SU-DHL-6 (cell line): Measurements from ENCODE around the gene HELLS.

Experiments used
- H2AFZ ChIP-seq: fragments of 200-600 bp; sonication (generic); 2 replicates; pipeline ENCODE4 v1.6.1; 2014; ENCODE audit warnings: low read depth, mild to moderate bottlenecking, moderate library complexity, mixed read lengths, antibody characterized with exemption, low read length; ENCODE audit not compliant: severe bottlenecking
- H3F3A ChIP-seq: fragments of 200-600 bp; shearing (Covaris generic); 2 replicates; pipeline ENCODE4 v1.6.0; 2016; ENCODE audit warnings: antibody characterized with exemption, mild to moderate bottlenecking; ENCODE audit not compliant: insufficient read depth
- H3K27ac ChIP-seq: fragments of 200-600 bp; sonication (generic); 2 replicates; pipeline ENCODE4 v1.5.1; 2016; ENCODE audit warnings: low read depth, mild to moderate bottlenecking, low read length, moderate library complexity, mixed read lengths
- H3K27me3 ChIP-seq: fragments of 200-600 bp; sonication (generic), shearing (Covaris generic); 2 replicates; pipeline ENCODE4 v1.6.0; 2014; ENCODE audit warnings: mild to moderate bottlenecking, low read length
- H3K36me3 ChIP-seq: fragments of 200-600 bp; sonication (generic); 2 replicates; pipeline ENCODE4 v1.6.1; 2014; ENCODE audit warnings: mild to moderate bottlenecking, low read length, mixed read lengths
- H3K4me2 ChIP-seq: fragments of 300-600, 200-600 bp; shearing (Covaris generic), sonication (generic); 2 replicates; pipeline ENCODE4 v1.6.0; 2014; ENCODE audit warnings: low read length, low read depth, mild to moderate bottlenecking; ENCODE audit not compliant: poor library complexity, severe bottlenecking
- H3K4me3 ChIP-seq: fragments of 200-600 bp; sonication (generic); 2 replicates; pipeline ENCODE4 v1.5.1; 2014; ENCODE audit warnings: antibody characterized with exemption, low read length, mild to moderate bottlenecking, mixed read lengths; ENCODE audit not compliant: insufficient read depth, poor library complexity, severe bottlenecking
- H3K79me2 ChIP-seq: fragments of 200-600 bp; sonication (generic); 2 replicates; pipeline ENCODE4 v1.6.1; 2014; ENCODE audit warnings: mild to moderate bottlenecking, low read length, moderate library complexity; ENCODE audit not compliant: insufficient read depth
- H3K9ac ChIP-seq: fragments of 200-600 bp; sonication (generic); 2 replicates; pipeline ENCODE4 v1.7.0; 2014; ENCODE audit warnings: mild to moderate bottlenecking, low read length
- H3K9me2 ChIP-seq: fragments of 200-600 bp; sonication (generic); replicated peaks from 2 replicates; pipeline ENCODE4 v1.6.1; 2014; ENCODE audit warnings: low read length; ENCODE audit not compliant: insufficient read depth
- H3K9me3 ChIP-seq: fragments of 200-600 bp; sonication (generic); 2 replicates; pipeline ENCODE4 v1.6.1; 2014; ENCODE audit warnings: low read length, mixed read lengths; ENCODE audit not compliant: insufficient read depth
- H4K20me1 ChIP-seq: fragments of 200-600 bp; sonication (generic); 2 replicates; pipeline ENCODE4 v1.6.1; 2014; ENCODE audit warnings: low read depth, mild to moderate bottlenecking, antibody characterized with exemption, low read length, moderate library complexity, mixed read lengths
- EZH2phosphoT487 ChIP-seq: fragments of 200-600 bp; sonication (generic), shearing (Covaris generic); conservative IDR thresholded peaks from 2 replicates; pipeline ENCODE4 v1.6.1; 2018; ENCODE audit warnings: mild to moderate bottlenecking, antibody characterized with exemption, low read length, moderate library complexity, mixed read lengths
- TF ChIP-seq, protein P1 (sequence below): fragments of 200-600 bp; sonication (generic); IDR thresholded peaks from one replicate; pipeline ENCODE4 v1.5.1; 2017; ENCODE audit warnings: antibody characterized with exemption, mild to moderate bottlenecking, low read length, moderate library complexity; ENCODE audit not compliant: insufficient read depth, poor library complexity, severe bottlenecking

The HELLS gene

DNA sequence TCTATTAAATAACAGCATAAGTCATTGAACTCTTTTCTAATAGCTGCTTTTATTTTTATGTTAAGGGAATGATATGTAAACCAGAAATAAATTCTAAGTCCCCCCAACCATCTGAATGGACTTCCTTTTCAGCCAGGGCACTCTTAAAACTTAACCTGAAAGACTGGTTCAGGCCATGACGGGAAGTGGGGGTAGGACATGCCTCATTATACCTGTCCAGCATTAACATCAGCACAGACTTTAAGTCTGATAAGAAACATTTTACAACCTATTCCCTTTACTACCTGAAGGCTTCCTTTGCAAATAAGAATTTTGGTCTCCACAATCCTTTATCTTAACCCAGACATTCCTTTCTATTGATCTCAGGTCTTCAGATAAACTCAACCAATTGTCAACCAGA, 81.9 kb downstream of the HELLS start:
- Histone ChIP-seq H3K9me2 (no peaks in the 10 kb centered on the region), H2AFZ (no peak overlapping the region), H3K27ac (no peak overlapping the region), H3K27me3 (no peaks in the 10 kb centered on the region), H4K20me1 (no peaks in the 10 kb centered on the region), H3K9ac (no peak overlapping the region), H3K9me3 (no peaks in the 10 kb centered on the region), H3K79me2 (no peaks in the 10 kb centered on the region), H3K4me2 (no peak overlapping the region), H3F3A (no peaks in the 10 kb centered on the region), H3K4me3 (no peak overlapping the region), H3K36me3 (no peaks in the 10 kb centered on the region)
- no peak for TF ChIP-seq EZH2phosphoT487
- TF ChIP-seq, protein P1, sequence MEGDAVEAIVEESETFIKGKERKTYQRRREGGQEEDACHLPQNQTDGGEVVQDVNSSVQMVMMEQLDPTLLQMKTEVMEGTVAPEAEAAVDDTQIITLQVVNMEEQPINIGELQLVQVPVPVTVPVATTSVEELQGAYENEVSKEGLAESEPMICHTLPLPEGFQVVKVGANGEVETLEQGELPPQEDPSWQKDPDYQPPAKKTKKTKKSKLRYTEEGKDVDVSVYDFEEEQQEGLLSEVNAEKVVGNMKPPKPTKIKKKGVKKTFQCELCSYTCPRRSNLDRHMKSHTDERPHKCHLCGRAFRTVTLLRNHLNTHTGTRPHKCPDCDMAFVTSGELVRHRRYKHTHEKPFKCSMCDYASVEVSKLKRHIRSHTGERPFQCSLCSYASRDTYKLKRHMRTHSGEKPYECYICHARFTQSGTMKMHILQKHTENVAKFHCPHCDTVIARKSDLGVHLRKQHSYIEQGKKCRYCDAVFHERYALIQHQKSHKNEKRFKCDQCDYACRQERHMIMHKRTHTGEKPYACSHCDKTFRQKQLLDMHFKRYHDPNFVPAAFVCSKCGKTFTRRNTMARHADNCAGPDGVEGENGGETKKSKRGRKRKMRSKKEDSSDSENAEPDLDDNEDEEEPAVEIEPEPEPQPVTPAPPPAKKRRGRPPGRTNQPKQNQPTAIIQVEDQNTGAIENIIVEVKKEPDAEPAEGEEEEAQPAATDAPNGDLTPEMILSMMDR = no peak

DNA sequence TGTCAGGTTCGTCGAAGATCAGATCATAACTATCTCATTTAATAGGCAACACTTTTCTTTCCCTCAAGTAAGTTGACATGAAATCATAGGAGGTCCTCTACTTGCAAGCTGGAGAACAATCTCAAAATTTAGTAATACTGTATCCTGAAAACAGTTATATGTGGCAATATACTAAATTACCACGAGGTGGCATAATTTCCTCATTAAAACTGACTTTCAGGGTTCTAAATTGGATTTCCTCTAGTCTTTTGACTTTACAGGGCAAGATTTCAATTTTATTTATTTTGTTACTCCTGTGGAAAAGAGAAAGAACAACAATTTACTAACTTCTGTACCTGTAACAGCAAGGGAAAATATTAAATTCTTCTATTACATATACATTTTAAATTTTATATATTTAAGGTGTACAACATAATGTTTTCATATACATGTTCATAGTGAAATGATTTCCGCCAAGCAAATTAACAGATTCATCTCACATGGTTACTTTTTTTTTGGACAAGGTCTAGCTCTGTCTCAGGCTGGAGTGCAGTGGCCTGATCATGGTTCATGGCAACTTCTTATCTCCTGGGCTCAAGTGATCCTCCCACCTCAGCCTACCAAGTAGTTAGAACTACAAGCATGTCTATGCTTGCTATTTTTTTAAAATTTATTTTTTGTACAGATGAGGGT, 84.6 kb downstream of the HELLS start:
- H3K9me3 ChIP-seq = no peaks in the 10 kb centered on the region
- no peaks in the 10 kb centered on the region for H3K9me2 ChIP-seq
- no peaks in the 10 kb centered on the region for H3K27me3 ChIP-seq
- no peak overlapping the region for H2AFZ ChIP-seq
- H3K79me2 ChIP-seq = no peaks in the 10 kb centered on the region
- no peak overlapping the region for H3K27ac ChIP-seq
- no peak overlapping the region for H3K4me3 ChIP-seq
- no peak overlapping the region for H3K4me2 ChIP-seq
- no peaks in the 10 kb centered on the region for H3K36me3 ChIP-seq
- no peaks in the 10 kb centered on the region for H4K20me1 ChIP-seq
- no peak for TF ChIP-seq EZH2phosphoT487
- TF ChIP-seq, protein P1 = peak; percentile 38
- H3F3A ChIP-seq = no peaks in the 10 kb centered on the region
- H3K9ac ChIP-seq = no peak overlapping the region

DNA sequence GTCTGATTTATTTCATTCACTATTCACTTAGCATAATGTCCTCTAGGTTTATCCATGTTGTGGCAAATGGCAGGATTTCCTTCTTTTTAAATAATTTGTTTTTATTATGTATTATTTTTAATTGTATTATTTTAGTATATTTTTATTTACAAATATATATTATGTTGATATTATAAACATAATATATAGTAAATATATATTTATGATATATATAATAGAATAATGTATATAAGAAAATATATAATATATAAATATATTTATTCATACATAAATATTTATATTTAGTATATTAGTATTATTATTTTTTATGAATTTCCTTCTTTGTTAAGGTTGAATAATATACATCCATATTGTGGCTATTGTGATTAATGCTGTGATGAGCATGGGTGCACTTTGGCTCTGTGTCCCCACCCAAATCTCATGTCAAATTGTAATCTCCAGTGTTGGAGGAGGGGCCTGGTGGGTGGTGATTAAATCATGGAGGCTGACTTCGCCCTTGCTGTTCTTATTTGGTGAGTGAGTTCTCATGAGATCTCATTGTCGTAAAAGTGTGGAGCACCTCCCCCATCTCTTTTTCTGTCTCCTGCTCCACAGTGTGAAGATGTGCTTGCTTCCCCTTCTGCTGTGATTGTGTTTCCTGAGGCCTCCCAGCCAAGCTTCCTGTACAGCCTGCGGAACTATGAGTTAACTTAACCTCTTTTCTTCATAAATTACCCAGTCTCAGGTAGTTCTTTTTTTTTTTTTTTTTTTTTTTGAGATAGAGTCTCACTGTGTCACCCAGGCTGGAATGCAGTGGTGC, 85.7 kb downstream of the HELLS start:
- Histone ChIP-seq H3K27me3 (no peaks in the 10 kb centered on the region), H3F3A (no peaks in the 10 kb centered on the region), H4K20me1 (no peaks in the 10 kb centered on the region), H3K9me3 (no peaks in the 10 kb centered on the region), H3K27ac (no peak overlapping the region), H3K79me2 (no peaks in the 10 kb centered on the region), H3K4me3 (no peak overlapping the region), H3K9me2 (no peaks in the 10 kb centered on the region), H3K9ac (no peak overlapping the region), H2AFZ (no peak overlapping the region), H3K4me2 (no peak overlapping the region), H3K36me3 (no peaks in the 10 kb centered on the region)
- TF ChIP-seq, protein P1 = no peak
- TF ChIP-seq EZH2phosphoT487 = no peak
